Activated CD4-positive, alpha-beta T cell treated with anti-CD3 and anti-CD28 coated beads, Interleukin-2, amount 10 ng/mL, durations not matched to agents 24 days and 14 days (primary cell): ENCODE measurements around the gene PVRIG. TPM values are rescaled to one million over a fixed set of nuclear protein-coding genes. Genes with fewer than 3 reads are reported as not detected.
A peak's percentile ranks its signal among the peaks of the same experiment; 100 is the strongest.
"Not testable (repeated sequence)": the region's sequence is repeated elsewhere in the genome, so short reads cannot be mapped to it uniquely, and the experiment has no call there.

ENCODE experiments used
- DNase-seq: peaks from one replicate; pipeline ENCODE4 v3.0.0; 2022
- H3K27ac Mint-ChIP-seq: one replicate; pipeline ENCODE4 v1.8.0; 2022; ENCODE audit warnings: mild to moderate bottlenecking, mixed read lengths
- H3K27me3 Mint-ChIP-seq: one replicate; pipeline ENCODE4 v1.8.0; 2022; ENCODE audit warnings: mixed read lengths
- H3K36me3 Mint-ChIP-seq: one replicate; pipeline ENCODE4 v1.8.0; 2022; ENCODE audit warnings: low read depth, mild to moderate bottlenecking, mixed read lengths
- H3K4me1 Mint-ChIP-seq: one replicate; pipeline ENCODE4 v1.8.0; 2021; ENCODE audit warnings: mixed read lengths
- H3K4me3 Mint-ChIP-seq: one replicate; pipeline ENCODE4 v1.8.0; 2022; ENCODE audit warnings: mild to moderate bottlenecking, moderate library complexity, mixed read lengths
- H3K9me3 Mint-ChIP-seq: one replicate; pipeline ENCODE4 v1.8.0; 2021; ENCODE audit warnings: mixed read lengths
- intact Hi-C: fragments of 100-400 bp; cut with micrococcal nuclease; formaldehyde crosslinking; loops from one replicate; pipeline ENCODE4 v1.15.1; 2023
- total RNA-seq: library from RNA; stranded (reverse); gene quantifications from 2 replicates; pipeline ENCODE4 v1.2.3, GENCODE V29; 2022

Gene PVRIG
- total RNA-seq, 1 donor from 2014 or later, result 21.6 TPM

DNA sequence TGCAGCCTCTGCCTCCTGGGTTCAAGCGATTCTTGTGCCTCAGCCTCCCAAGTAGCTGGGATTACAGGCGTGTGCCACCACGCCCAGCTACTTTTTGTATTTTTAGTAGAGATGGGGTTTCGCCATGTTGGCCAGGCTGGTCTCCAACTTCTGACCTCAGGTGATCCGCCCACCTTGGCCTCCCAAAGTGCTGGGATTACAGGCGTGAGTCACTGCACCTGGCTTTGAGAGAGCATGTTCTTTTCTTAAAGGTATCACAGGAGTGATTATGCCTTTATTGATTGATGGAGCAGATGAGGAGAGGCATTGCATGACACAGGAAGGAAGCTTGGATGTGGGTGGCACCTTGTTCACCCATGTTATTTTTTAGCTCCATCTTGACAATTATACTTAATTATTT lies 36.7 kb upstream of the PVRIG start:
- H3K9me3 Mint-ChIP-seq, H3K27me3 Mint-ChIP-seq, DNase-seq, intact Hi-C loops, H3K36me3 Mint-ChIP-seq, H3K4me3 Mint-ChIP-seq: not testable (repeated sequence)
- Mint-ChIP-seq H3K27ac (peak overlapping the region; percentile 58), H3K4me1 (peaks cover 23% of the 10 kb centered on the region)

DNA sequence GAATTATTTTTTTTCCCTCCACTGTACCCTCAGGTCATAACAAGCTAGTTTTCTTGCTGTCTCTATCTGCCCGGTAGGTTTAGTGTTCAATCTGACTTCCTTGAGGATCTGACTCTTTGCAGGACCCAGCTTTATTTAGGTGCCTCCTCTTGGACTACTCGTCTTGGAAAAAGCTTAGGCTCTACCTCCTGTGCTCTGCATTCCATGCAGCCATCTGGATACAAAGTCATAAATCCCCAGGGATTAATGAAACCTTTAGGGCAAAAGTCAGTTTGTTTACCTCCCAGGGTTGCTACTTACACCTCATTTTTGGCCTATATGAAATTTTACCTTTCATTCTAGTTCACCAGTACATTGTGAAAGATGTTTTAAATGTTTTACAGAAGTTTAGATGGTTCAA lies 34.0 kb upstream of the PVRIG start:
- DNase-seq, result no peak
- Mint-ChIP-seq H3K36me3 (peaks cover 10% of the 10 kb centered on the region), H3K4me1 (peaks cover 26% of the 10 kb centered on the region), H3K9me3 (peaks cover 4% of the 10 kb centered on the region), H3K4me3 (no peak overlapping the region), H3K27ac (no peak overlapping the region), H3K27me3 (no peaks in the 10 kb centered on the region)
- intact Hi-C loops, result no loop called here

DNA sequence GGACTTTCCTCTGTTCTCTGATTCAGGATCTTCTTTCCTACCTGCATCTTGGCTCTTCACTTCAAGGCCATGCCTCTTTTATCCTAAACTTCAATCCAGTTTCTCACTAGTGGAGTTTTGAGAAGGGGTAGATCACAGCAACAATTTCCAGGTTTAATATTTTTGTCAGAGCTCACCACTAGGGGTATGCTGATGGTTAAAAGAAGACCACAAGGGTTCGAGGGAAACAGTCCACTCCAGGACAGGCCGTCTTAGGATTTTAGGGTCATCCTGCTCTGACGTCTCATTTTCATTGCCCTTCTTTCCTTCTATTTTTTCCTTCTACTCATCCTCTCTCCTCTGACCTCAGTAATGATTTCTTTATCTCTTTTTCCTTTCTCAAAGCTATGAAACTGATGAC lies 30.7 kb upstream of the PVRIG start:
- Mint-ChIP-seq H3K4me3 (no peak overlapping the region), H3K27me3 (no peaks in the 10 kb centered on the region), H3K9me3 (no peaks in the 10 kb centered on the region), H3K36me3 (peaks cover 5% of the 10 kb centered on the region), H3K27ac (no peak overlapping the region), H3K4me1 (peaks cover 12% of the 10 kb centered on the region)
- no peak for DNase-seq
- intact Hi-C loops, result loop anchor here (2.0 kb wide), 1 partner anchor 20 kb away; no protein-coding TSS in a partner anchor

DNA sequence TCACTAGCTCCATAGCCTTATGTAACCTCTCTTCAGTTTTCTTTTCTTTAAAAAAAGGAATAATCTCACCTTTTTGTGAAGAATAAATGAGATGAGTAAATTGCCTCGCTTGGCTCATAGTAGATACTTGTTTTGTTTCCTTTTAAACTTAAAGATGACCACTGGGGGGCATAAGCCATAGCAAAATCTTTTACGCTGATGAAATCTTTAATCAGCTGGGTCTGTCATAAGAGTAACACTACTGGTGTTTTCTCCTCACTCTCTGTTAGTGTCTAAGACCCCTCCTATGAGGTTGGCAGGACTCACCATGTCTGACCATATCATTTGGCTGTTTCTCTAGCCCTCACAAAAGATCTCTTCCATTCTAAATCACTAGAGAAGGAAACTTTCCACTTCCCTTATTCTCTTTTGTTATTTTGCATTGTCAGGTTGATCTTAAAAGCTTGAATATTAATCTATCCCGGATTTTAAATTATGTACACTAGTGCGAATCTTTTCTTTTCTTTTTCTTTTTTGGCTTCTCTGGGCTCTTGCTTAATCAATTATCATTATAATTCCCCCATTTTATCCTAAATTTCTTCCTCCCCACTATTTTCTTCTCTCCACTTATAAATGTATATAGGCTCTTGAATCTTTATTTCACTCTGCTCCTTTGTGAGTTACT lies 29.6 kb upstream of the PVRIG start:
- intact Hi-C loops, result no loop called here
- H3K36me3 Mint-ChIP-seq, result peaks cover 5% of the 10 kb centered on the region
- no peaks in the 10 kb centered on the region for H3K27me3 Mint-ChIP-seq
- no peaks in the 10 kb centered on the region for H3K9me3 Mint-ChIP-seq
- DNase-seq, result no peak
- H3K27ac Mint-ChIP-seq, result no peak overlapping the region
- peaks cover 12% of the 10 kb centered on the region for H3K4me1 Mint-ChIP-seq
- H3K4me3 Mint-ChIP-seq, result no peak overlapping the region

DNA sequence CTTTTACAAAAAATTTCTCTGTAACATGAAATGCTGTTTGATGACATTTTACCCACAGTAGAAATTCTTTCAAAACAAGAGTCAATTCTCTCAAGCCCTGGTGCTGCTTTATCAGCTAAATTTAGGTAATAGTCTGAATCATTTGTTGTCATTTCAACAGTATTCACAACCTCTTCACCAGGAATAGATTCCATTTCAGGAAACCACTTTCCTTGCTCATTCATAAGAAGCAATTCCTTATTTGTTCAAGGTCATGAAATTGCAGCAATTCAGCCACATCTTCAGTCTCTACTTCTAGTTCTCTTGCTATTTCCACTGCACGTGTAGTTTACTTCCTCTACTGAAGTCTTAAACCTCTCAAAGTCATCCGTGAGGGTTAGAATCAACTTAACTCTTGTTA lies 28.0 kb upstream of the PVRIG start:
- H3K27me3 Mint-ChIP-seq, result no peaks in the 10 kb centered on the region
- intact Hi-C loops, result no loop called here
- no peaks in the 10 kb centered on the region for H3K9me3 Mint-ChIP-seq
- H3K27ac Mint-ChIP-seq, result no peak overlapping the region
- peaks cover 12% of the 10 kb centered on the region for H3K4me1 Mint-ChIP-seq
- H3K4me3 Mint-ChIP-seq, result no peak overlapping the region
- peaks cover 5% of the 10 kb centered on the region for H3K36me3 Mint-ChIP-seq
- DNase-seq, result no peak

DNA sequence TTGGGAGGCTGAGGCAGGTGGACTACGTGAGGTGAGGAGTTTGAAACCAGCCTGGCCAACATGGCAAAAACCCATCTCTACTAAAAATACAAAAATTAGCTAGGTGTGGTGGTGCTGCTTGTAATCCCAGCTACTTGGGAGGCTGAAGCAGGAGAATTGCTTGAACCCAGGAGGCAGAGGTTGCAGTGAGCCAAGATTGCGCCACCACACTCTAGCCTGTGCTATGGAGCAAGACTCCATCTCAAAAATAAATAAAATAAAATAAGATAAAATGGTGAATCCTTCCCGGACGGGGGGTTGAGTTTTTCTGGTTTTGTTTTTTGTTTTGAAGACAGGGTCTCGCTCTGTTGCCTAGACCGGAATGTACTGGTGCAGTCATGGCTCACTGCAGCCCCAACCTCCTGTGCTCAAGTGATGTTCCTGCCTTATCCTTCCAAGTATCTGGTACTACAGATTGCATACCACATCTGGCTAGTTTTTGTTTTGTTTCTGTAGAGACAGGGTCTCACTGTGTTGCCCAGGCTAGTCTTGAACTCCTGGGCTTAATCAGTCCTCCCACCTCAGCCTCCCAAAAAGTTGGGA lies 27.4 kb upstream of the PVRIG start:
- H3K27ac Mint-ChIP-seq, H3K4me3 Mint-ChIP-seq, H3K9me3 Mint-ChIP-seq, H3K36me3 Mint-ChIP-seq, H3K27me3 Mint-ChIP-seq, DNase-seq, intact Hi-C loops: not testable (repeated sequence)
- peaks cover 12% of the 10 kb centered on the region for H3K4me1 Mint-ChIP-seq

DNA sequence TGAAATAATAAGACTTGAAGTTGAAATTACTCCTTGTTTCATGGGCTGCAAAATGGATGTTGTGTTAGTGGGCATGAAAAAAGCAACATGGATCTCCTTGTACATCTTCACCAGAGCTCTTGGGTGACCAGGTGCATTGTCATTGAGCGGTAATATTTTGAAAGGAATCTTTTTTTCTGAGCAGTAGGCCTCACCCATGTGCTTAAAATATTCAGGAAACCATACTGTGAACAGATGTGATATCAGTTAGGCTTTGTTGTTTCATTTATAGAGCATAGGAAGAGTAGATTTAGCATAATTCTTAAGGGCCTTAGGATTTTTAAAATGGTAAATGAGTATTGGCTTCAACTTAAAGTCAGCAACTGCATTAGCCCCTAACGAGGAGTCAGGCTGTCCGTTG lies 26.8 kb upstream of the PVRIG start:
- DNase-seq, result no peak
- intact Hi-C loops, result no loop called here
- Mint-ChIP-seq H3K4me3 (no peak overlapping the region), H3K4me1 (peaks cover 12% of the 10 kb centered on the region), H3K27me3 (no peaks in the 10 kb centered on the region), H3K9me3 (no peaks in the 10 kb centered on the region), H3K27ac (no peak overlapping the region), H3K36me3 (peaks cover 5% of the 10 kb centered on the region)

DNA sequence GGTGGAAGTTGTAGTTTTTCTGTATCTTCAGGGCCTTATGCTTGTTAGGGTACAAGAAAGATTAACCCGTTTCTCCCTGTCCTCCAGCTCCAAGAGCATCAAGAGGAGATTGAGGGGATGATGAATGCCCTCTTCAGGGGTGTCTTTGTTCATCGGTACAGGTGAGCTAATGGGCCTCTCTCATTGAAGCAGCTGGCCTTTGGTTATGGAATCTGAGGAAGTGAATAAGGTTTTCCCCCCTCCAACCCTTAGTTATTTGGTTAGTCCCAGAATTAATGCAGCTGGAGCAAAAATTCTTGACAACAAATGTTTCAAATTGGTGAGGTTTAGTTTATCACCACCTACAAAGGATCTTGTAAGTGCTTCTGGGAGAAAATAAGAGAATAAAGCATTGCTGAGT lies 24.5 kb upstream of the PVRIG start:
- no peaks in the 10 kb centered on the region for H3K36me3 Mint-ChIP-seq
- no peak for DNase-seq
- peaks cover 10% of the 10 kb centered on the region for H3K4me1 Mint-ChIP-seq
- intact Hi-C loops, result no loop called here
- no peak overlapping the region for H3K27ac Mint-ChIP-seq
- H3K4me3 Mint-ChIP-seq, result no peak overlapping the region
- H3K27me3 Mint-ChIP-seq, result no peaks in the 10 kb centered on the region
- no peaks in the 10 kb centered on the region for H3K9me3 Mint-ChIP-seq

DNA sequence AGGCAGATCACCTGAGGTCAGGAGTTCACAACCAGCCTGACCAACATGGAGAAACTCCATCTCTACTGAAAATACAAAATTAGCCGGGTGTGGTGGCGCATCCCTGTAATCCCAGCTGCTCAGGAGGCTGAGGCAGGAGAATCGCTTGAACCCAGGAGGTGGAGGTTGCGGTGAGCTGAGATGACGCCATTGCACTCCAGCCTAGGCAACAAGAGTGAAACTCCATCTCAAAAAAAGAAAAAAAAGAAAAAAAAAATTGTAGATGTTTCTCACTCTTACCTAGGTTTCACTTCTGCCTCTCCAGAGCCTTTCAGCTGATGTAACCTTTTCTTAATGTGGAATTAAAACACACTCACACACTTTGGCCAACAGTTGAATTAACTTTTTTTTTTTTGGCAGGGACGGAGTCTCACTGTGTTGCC lies 23.8 kb upstream of the PVRIG start:
- DNase-seq, H3K9me3 Mint-ChIP-seq, H3K27ac Mint-ChIP-seq, H3K36me3 Mint-ChIP-seq, H3K27me3 Mint-ChIP-seq, intact Hi-C loops, H3K4me1 Mint-ChIP-seq, H3K4me3 Mint-ChIP-seq: not testable (repeated sequence)

DNA sequence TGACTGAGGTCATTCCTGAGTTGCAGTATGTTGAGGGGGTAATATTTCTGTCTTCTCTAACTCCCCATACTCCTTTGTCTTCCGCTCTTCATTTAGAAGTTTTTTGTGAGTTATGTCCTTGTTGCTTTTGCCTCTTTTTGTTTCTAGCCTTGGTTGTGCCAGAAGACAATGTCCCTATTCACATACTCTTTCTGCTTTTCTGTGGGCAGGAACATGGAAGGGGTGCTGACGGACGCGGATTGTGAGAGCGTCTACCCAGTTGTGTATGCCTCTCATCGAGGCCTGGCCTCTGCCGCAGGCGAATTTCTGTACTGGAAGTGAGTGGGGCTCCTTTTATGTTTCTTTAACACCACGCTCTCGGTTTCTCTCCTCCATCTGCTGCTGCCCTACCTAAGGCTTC lies 21.5 kb upstream of the PVRIG start:
- DNase-seq, result no peak
- Mint-ChIP-seq H3K4me1 (peaks cover 8% of the 10 kb centered on the region), H3K4me3 (no peak overlapping the region), H3K27me3 (no peaks in the 10 kb centered on the region), H3K36me3 (no peaks in the 10 kb centered on the region), H3K27ac (no peak overlapping the region), H3K9me3 (no peaks in the 10 kb centered on the region)
- intact Hi-C loops, result no loop called here

DNA sequence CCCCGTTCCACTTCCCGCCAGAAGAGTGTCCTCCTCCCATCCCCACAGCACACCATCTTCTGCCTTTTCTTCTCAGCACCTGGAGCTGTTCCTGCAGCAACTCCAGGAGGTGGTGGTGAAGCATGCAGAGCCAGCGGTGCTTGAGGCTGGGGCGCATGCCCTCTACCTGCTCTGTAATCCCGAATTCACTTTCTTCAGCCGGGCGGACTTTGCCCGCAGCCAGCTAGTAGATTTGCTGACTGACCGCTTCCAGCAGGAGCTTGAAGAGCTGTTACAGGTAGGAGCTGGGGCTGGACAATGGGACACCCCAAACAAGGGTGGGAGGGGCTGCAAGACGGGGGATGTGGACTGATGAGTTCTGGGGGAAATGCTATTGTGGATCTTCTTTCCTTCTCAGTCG lies 19.1 kb upstream of the PVRIG start:
- Mint-ChIP-seq H3K27ac (no peak overlapping the region), H3K4me3 (no peak overlapping the region), H3K27me3 (no peaks in the 10 kb centered on the region), H3K4me1 (peaks cover 8% of the 10 kb centered on the region), H3K36me3 (no peaks in the 10 kb centered on the region), H3K9me3 (no peaks in the 10 kb centered on the region)
- intact Hi-C loops, result no loop called here
- DNase-seq, result no peak

DNA sequence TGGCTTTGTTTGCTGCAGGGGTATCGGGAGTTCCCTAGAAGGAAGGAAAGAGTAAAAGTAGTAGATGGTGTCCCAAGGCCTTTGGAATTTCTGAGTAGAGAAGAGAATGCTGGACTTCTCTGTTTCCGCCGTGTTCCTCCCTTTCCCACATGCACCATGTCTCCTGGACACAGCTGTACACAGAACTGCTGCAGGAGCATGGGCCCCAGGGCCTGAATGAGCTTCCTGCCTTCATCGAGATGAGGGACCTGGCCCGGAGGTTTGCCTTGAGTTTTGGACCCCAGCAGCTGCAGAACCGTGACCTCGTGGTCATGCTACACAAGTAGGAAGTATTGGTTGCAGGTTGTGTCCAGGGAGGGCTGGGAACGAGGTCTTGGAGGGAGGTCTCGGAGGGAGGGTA lies 15.3 kb upstream of the PVRIG start:
- H3K9me3 Mint-ChIP-seq, result no peaks in the 10 kb centered on the region
- no peak overlapping the region for H3K27ac Mint-ChIP-seq
- peaks cover 8% of the 10 kb centered on the region for H3K36me3 Mint-ChIP-seq
- DNase-seq, result no peak
- H3K4me1 Mint-ChIP-seq, result peaks cover 22% of the 10 kb centered on the region
- intact Hi-C loops, result no loop called here
- H3K4me3 Mint-ChIP-seq, result no peak overlapping the region
- no peaks in the 10 kb centered on the region for H3K27me3 Mint-ChIP-seq

DNA sequence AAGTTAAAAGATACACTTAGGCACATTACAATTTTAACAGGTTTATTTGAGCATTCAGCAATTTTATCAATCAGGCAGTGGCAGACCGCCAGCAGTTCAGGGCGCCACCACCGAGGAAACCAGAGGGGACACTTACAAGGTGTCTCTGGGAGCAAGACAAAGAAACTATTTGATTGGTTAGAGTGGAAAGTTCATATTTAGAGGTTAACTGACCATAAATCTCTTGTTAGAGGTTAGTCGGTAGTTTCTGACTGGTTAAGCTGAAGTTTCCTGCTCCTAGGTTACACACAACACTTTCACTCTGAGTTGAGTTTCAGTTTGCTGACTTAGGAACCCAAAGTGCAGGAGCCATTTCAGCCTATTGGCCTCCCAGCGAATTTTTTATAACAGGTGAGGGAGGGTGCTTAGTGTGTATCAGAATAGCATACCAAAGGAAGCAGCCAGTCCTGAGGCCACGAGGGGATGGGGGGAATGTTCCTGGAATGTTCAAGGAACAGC lies 10.8 kb upstream of the PVRIG start:
- DNase-seq, result peak; percentile 85
- intact Hi-C loops, result loop anchor here (1.0 to 2.0 kb wide), 4 partner anchors 12 to 42 kb away; no protein-coding TSS in a partner anchor
- Mint-ChIP-seq H3K4me3 (peak overlapping the region; percentile 74), H3K4me1 (peaks cover 46% of the 10 kb centered on the region), H3K9me3 (peaks cover 4% of the 10 kb centered on the region), H3K27ac (peak overlapping the region; percentile 86), H3K36me3 (peaks cover 22% of the 10 kb centered on the region), H3K27me3 (no peaks in the 10 kb centered on the region)

DNA sequence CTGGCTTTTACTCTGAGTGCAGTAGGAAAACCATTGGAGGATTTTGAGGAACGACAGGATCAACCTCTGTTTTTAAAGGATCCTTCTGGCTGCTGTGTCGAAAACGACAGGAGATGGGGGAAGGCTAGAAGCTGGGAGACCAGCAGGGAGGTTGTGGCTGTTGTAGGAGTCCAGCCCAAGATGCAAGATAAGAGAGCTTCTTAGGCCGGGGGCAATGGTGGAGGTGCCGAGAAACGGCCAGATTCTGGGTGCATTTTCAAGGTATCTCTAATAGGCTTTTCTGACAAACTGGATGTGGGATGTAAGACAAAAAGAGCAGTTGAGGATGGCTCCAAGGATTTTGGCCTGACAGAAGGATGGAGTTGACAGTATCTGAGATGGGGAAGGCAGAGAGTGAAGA lies 10.3 kb upstream of the PVRIG start:
- peaks cover 51% of the 10 kb centered on the region for H3K4me1 Mint-ChIP-seq
- H3K9me3 Mint-ChIP-seq, result peaks cover 4% of the 10 kb centered on the region
- DNase-seq, result no peak
- peak overlapping the region; percentile 74 for H3K4me3 Mint-ChIP-seq
- H3K36me3 Mint-ChIP-seq, result peaks cover 22% of the 10 kb centered on the region
- H3K27me3 Mint-ChIP-seq, result no peaks in the 10 kb centered on the region
- H3K27ac Mint-ChIP-seq, result peak overlapping the region; percentile 86
- intact Hi-C loops, result loop anchor here (1.0 to 2.0 kb wide), 4 partner anchors 12 to 43 kb away; no protein-coding TSS in a partner anchor
